DMS53 (cell line): ENCODE data around the gene CHI3L2.

Source experiments
- DNase-seq: peaks from one replicate; lab custom pipeline; 2025; lab: John Stamatoyannopoulos, UW

Gene CHI3L2

DNA sequence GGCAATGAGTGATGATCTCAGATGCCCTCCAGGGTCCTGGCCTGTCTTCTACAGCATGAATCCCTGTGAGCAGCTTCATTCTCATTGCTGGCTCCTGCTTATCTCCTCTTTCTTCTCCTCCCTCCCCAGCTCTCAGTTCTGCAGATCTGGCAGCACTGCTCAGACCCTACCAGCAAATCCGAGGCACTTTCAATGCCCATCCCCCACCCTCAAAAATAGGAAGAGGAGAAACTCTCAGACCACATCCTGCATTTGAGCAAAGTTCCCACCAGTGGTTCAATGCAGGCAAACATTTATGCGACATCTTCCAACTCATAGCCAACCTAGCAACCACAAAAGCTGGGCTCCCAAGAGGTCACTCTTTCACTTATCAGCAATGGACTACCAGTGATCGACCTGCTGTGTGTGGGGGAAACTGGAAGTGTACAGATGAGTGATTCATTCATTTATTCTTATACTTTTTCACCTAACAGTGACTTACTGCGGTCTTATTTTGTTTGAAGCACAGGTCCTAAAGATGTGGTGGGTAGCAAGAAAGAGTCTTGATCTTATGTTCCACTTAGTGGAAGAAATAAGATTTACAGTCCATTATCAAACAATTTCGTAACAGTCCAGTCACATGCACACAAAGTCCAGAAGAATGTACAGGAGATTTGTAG lies 5.8 kb upstream of the CHI3L2 start:
- DNase-seq, result no peak

DNA sequence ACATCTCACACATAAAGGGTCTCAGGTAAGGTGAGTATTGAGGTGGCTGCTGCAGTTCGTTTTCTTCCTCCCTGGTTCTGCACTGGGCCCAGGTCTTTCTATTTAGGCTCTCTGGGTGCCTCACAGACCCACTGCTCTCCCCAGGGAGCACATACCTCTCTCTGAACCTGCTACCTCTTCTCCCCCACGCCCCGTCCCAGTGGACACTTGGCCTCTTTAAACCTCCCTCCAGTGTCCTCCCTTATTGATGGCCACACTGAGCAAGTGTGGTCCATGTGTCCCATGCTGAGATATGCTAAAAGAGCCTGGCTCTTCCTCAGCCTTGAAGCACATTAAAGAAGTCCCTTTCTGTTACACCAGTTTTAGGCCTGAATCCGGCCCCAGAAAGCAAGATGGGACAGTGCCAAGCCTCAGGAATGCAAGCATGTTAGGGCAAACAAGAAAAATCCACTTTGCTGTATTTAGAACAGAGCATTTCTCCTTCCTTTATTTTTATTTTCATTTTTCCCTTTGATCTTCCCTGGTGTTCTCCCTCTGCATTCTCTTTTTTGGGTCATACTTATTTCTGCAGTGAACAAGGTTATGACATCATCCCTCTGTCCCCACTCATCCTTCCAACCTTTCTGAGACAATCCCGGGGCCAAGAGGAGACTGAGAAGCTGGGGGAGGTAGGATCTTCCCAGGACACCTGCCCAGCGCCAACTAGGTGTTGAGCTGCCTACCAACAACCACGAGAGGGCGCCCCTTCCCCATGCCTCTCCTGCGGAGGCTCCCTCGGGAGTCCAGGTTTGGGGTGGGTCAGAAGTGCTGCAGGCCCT lies 5.0 kb upstream of the CHI3L2 start:
- DNase-seq, result peak; percentile 89

DNA sequence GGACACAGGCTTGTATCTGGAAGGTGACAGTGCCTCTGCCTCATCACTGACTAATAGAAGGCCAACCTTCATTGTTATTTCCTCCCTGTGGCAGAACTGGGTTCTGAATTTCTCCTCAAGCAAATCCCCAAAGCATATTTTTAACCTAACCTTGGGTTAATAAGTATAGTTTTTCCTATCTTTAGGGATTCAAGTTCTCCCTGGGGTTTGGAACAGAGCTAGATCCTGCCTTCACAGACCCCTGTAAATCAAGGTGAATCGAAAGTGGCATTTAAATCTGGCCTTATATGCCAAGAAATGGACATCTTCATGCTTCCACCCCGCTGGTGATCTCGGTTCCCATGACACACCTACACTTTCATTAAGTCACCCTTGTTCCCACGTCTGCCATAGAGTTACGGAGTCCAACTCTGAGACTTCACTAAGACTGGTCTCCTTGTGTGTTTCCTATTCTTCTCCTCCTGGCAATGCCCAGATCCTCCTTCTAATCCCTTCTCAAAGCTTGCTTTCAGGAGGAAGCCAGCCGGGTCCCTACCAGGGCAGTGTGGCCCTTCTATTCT lies 4.3 kb upstream of the CHI3L2 start:
- no peak for DNase-seq

DNA sequence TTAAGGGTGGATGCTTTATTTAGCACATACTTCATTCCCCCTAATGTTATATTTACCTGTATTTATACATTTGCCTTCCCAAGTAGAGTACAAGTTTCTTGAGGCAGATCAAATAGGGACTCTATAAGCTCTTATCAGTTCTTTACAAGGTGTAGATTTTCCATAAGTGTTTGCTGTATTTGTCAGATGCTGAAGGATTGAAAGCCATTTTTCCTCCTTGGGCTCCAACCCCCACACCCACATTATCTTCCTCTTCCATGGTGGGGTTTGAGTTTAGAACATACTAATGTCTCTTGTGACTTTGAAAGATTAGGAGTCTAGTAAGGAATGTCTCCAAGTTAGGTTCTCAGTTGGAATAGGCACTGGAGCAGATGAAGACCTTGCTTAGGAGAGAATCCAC lies 2.4 kb upstream of the CHI3L2 start:
- DNase-seq, result no peak

DNA sequence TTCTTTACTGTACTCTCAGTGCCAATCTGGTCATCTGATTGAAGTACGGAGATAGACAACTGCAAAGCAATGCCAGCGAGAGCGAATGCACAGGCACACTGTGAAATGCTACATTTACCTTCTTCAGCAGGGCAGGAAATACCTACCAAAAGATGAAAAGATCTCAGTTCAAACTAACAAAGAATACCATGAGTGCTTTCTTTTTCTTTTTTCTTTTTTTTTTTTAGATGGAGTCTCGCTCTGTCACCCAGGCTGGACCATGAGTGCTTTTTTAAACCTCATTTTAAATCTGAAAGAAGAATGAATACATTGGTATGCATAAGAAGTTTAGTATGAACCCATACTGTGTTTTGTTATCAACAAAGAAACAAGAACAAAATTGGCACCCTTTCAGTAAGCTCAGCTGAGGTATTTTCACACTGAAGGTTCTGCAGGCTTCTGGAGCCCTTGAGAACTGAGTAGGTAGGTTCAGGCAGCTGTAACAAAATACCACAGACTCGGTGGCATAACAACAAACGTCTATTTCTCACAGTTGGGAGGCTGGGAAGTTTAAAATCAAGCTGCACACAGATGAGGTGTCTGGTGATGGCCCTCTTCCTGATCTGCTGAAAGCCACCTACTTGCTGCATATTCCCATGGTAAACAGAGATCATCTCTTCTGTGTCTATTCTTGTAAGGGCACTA lies 1.7 kb upstream of the CHI3L2 start:
- DNase-seq, result no peak

DNA sequence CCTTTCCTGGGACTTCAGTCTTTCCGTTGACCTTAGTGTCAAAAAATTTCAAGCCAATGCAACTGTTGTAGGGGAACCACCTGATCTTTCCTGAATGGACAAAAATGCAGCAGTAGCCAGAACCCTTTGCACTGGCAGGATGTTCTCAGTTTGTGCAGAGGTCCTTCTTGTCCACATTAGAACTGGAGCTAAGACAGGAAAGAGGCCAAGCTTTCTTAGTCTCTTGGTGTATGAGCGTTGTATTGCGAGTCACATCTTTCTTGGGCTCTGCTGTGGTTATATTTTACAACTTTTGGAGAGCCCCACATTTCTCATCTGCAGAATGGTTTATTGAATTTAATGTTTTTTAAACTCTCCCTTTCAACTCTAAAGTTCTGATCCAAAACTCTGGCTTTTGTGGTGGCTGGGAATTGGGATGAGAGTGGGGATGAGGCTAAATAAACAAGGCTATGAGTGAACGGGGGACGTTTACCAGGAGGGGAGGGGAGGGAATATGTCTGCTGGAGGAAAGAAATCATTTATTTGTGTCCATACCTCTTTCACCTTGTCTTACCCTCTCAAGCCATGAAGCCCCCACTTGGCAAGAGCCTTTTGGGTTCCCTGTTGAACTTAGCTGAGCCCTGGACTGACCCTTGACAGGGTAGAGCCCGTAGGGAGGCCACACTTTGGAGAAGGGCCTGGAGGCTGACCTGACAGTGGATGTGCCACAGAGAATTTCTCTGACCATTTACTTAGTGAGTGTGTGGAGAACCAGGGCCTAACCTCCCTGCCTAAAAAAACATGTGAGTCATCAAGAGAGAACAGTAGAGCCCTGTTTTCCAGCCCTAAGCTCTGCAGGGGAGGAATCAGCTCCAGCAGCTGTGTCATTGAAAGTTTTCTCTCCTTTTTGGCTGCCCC lies 586 bp downstream of the CHI3L2 start:
- DNase-seq, result peak; percentile 69

DNA sequence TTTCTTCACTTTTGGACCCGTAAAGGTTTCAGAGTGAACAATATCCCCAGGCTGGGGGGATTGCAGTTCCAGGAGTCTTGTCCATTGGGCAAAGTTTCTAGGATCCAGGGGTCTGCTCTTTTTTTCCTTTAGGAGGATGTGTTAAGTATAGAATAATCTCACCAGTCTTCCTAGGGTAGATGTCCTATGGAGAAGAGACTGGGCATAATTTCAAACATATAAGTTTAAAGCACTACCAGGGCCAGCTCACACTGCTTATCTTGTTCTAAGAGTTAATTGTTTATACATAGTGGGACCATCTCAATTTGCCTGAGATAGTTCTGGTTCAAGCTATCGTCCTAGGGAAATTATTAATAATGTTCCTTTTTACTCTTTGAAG lies 1.2 kb downstream of the CHI3L2 start:
- no peak for DNase-seq

DNA sequence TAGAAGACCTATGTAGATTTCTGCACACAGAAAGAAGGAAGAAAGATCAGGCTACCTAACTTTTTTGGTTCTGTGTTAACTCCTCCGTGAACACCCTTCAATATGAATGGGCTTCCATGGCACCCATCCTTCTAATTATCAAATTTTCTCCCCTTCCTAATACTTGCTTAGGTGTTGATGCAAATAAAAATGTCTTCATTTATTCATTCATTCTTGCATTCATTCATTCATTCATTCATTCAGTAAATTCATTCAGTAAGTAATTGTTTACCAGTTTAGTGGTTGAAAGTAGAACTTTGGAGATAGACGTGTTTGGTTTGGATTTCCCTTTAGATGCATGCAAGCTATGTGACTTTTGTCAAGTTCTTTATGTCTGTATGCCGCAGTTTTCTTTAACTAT lies 4.6 kb downstream of the CHI3L2 start:
- no peak for DNase-seq

DNA sequence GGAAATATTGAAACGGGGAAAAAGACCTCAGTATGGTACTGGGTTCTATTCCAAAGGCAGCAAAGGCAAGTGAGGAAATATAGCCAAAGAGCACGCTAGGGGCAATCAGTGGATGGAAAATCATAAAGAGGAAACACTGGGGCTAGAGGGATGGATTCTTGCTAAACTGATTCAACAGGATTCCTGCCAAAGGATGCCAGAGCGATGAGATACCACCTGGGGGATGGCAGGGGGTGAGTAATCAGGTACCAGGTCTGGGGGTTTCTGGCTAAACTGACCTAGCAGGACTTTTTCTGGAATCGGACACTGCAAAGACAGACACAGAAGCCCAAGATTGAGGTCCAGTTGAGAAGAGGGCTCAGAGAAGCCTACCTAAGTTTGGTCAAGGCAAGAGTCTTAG lies 6.7 kb downstream of the CHI3L2 start:
- no peak for DNase-seq

DNA sequence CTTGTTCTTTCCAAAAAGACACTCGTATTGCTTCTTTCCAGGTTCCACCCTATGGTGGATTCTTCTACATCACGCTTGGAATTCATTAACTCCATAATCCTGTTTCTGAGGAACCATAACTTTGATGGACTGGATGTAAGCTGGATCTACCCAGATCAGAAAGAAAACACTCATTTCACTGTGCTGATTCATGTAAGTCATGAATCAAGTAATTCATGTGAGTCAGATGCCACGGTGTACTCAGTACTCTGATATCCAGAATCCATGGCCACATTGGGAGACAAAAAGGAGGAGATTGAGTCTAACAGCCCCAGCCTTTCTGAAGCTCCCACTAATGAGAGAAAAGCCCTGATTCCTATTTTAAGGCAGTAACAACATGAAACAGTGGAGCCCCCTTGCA lies 7.4 kb downstream of the CHI3L2 start:
- DNase-seq, result no peak

DNA sequence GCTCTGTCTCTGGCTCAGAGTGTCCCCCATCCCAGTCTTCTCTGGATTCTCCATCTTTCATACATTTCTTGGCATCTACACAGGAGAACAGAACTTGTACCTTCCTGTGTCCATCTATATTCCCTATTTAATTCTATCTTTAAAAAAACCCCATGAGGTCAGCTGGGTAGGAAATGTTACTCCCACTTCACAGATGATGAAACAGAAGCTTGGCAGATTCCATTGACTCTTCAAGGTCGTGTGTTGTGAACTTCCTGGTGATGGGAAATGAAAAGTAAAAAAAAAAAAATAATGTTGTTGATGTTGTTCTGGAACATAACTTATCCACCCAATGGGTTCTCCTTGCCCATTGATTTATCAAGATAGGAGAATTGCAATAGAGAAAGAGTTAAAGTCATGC lies 8.9 kb downstream of the CHI3L2 start:
- DNase-seq, result no peak

DNA sequence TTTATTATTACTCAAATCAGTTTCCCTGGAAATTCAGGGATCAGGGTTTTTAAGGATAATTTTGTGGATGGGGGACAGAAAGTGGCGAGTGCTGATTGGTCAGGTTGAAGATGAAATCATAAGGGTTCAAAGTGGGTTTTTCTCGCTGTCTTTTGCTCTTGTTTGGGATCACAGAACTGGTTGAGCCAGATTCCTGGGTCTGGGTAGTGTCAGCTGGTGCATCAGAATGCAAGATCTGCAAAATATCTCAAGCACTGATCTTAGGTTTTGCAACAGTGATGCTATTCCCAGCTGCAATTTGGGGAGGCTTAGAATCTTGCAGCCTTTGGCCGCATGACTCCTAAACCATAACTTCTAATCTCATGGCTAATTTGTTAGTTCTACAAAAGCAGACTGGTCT lies 9.3 kb downstream of the CHI3L2 start:
- DNase-seq, result peak; percentile 24

DNA sequence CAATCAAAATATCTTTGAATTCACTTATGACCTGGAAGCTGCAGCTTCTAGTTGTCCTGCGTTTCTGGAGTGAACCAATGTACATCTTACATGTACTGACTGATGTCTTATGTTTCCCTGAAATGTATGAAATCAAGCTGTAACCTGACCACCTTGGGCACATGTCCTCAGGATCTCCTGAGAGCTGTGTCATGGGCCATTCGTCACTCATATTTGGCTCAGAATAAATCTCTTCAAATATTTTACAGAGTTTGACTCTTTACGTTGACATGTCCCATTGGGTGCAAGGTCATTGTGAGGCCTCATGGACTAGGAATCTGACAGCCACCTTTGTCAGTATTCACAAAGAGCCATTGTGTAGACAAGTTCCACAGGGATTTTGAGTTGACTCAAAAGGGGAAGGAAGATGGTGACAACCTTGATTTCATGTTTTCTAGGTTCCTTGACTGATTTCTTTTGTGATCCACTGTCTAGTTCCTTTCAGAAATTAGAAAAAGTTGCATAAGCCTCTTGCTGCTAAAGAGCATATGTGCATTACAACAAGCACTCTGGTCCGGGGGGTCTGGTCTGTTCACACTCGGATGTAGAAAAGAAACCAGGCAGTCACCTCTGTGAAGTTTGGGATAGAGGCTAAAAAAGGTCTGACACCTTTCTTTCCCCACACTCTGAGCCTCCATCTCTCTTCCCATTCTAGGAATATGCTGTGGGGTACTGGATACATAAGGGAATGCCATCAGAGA lies 10.7 kb downstream of the CHI3L2 start:
- DNase-seq, result no peak

DNA sequence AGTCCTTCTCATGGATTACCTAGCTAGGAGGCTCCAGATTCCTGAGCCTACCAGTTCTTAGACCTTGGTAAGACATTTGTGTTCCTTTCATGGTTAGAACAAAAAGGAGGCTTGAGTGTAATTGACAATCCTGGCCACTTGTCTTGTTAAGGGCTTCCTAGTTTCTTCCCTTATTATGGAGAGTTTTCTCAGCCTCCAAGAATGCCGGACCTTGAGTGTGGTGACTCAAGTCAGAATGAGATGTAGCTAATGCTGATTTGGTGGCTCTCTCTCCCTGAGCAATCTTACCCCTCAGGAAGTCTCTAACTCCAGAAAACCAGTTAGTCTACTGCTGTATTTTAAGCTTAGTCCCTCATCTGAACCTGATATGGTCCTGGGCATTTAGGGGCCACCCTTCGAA lies 14.3 kb downstream of the CHI3L2 start:
- no peak for DNase-seq

DNA sequence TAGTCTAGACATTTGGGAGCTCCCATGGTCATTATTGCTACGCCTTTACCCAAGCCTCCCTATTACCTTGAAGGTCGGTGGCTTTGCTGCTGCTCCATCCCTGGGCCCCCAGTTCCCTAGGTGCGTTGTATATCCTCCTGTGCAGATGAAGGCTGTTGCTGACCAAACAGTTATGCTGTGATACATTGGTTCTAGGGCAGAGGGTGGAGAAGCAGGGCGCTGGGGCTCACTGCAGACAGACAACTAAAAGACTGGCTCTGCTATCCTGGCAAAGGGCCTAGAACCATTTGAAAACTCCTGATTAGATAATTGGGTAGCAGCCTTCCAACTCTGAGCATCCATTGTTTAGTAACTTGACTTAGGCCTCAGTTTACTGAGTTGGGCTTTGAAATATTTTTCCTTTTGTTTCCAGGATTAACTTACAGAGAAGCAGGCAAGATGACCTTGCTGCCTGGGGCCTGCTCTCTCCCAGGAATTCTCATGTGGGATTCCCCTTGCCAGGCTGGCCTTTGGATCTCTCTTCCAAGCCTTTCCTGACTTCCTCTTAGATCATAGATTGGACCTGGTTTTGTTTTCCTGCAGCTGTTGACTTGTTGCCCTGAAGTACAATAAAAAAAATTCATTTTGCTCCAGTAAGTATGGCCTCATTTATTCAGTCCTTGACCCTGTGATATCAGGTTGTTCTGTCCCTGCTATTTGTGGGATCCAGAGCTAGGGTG lies 15.5 kb downstream of the CHI3L2 start:
- DNase-seq, result no peak

DNA sequence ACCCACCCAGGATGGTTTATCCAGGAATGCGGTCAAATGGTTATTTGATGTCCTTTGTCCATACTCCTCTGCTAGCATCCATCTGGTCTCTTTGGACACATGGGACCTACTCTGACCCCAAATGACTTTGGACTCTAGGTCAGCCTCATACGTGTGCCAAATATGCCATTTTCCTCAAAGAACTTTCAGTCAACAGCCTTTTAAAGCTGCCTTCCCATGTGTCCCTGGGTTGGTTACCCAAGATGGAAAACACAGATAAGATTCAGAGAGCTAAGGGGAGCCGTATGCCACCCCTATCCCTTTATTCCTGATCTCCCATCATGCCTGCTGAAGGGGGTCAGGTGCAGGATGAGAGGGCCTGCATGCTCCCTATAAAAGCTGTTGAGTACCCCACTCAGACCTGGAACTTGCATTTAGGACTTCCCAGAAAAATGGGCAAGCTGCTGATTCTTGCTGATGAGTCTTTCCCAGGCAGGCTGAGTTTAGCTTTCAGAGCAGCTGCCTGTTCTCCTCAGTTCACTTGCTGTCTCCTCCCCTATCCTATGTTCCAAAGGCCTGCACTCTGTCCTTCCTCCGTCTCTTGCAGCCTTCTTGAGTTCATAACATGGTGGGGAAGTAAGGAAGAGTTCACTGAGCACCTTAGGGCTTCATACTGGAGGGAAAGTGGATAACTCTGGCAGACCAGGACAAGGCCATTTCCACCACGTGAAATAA lies 19.8 kb downstream of the CHI3L2 start:
- DNase-seq, result no peak

DNA sequence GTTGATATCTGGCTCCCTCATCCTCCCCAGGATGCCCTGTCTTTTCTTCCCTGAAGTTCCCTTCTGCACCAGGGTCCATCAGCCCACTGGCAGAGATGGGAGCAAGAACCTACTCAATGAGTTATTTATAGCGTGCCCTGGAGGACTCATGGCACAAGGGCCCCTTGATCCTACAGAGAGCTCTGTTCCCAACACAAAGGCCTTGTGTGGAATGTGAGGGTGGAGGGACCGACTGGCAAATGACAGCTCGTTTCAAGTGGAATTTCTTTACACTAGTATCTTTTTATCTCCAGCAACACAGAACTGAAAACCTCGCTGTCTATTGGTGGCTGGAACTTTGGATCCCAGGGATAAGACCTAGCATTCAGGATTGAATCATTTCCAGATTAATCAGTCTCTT lies 22.4 kb downstream of the CHI3L2 start:
- DNase-seq, result no peak

DNA sequence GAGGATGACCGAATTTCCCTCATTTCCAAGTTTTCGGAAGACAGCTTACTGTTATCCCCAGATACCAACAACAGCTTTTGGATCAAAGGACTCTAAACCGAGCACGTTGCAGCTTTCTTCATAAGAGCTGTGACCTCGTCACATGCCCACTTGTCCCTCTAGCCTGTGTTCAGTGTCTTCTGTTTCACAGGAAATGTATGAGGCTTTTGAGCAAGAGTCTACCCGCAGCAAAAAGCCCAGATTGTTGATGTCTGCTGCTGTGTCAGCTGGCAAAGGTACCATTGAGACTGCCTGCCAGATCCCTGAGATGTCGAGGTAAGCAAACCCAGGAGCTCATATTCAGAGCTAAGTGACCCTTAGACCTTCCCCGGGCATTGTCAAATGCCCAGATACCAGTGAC lies 24.1 kb downstream of the CHI3L2 start:
- DNase-seq, result no peak

DNA sequence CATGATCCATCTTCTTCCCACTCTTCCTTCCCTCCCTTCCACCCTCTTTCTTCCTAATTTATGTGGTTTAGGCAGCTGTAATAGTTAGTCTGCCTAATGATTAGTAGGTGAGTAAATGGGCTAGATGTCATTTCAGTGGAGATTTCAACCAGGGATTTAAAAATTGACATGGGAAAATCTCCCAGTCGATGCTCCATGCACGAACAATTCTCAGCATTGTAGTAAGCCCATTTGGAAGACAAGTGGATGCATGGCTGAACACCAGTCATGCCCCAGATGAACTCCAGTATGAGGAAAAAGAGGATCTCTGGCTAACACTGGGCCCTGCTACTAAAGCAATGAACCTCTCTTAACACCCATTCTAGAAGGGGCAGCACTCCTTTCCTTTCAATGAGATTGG lies 25.3 kb downstream of the CHI3L2 start:
- no peak for DNase-seq

DNA sequence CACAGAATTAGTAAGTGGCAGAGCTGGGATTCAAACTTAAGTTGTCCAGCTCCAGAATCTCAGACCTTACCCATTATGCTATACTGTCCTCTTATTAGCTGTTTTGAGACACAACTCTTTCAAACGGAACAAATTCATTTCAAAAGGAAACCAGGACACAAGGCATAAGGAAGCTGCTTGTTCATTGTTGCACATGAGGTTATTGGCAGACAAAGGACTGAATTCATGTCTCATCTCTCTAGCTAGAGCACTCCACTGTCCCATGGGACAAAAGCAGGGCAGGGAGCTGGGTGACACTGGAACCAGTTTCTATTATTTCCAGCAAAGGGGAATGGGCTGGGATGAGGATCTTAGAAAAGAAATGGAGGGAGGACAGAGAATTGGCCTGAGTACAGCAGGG lies 26.4 kb downstream of the CHI3L2 start:
- no peak for DNase-seq
